Ramos (cell line): ENCODE results near the gene PARG.
"Not testable (repeated sequence)": the region's sequence is repeated elsewhere in the genome, so short reads cannot be mapped to it uniquely, and the experiment has no call there.

Experiments used
- in situ Hi-C: fragments of 300-500 bp; cut with MboI; formaldehyde crosslinking; loops from one replicate; pipeline ENCODE4 v1.14.3; 2022; ENCODE audit warnings: low sequenced_read_pairs; ENCODE audit not compliant: unreplicated experiment

The PARG gene

GRCh38 chr10:49833168-49833567, 108.7 kb downstream of the PARG start:
- in situ Hi-C loops: no loop called here

GRCh38 chr10:49831352-49832035, 110.3 kb downstream of the PARG start:
- in situ Hi-C loops: no loop called here

- in situ Hi-C loops: no loop called here
Observed at GRCh38 chr10:49830846-49831245, 111.0 kb downstream of the PARG start.

DNA sequence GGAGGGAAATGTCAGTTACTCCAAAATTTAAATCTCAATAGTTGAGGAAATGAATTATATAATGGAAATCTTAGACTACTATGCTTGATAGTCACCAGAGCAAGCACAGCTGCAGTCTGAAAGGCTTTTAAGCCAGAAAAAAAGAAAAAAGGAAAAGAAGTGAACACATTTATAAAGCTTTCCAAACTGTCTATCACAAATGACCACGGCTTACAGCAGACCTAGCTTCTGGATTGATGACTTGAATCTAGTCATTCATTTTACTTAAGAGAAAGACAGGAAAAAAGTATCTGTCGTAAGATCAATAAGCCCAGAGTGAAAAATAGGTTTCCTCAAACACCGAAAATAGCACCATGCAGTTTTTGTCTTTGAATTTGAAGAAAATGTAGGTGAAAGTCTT, 111.8 kb downstream of the PARG start:
- in situ Hi-C loops: no loop called here

- in situ Hi-C loops: no loop called here
Observed at GRCh38 chr10:49827297-49827696, 114.5 kb downstream of the PARG start.

- in situ Hi-C loops: no loop called here
Observed at GRCh38 chr10:49819234-49819958, 122.4 kb downstream of the PARG start.

DNA sequence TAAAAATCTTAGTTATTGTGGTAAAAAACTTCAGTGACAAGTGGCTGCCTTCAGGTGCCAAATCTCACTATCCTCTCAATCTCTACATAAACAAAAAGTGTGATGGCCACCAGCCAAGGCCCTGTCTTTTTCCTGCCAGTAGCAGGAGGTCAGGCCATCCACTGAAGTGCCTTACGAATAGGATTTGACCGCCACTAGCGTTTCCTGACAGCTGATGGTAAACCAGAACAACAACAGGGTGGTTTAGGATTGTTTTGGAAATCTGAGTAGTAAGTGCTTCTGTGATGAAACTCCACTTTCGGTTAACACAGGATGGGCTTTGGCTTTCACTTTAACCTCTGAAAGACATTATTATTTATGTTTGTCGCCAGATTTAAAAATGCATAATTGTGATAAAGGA, 124.0 kb downstream of the PARG start:
- in situ Hi-C loops: no loop called here

DNA sequence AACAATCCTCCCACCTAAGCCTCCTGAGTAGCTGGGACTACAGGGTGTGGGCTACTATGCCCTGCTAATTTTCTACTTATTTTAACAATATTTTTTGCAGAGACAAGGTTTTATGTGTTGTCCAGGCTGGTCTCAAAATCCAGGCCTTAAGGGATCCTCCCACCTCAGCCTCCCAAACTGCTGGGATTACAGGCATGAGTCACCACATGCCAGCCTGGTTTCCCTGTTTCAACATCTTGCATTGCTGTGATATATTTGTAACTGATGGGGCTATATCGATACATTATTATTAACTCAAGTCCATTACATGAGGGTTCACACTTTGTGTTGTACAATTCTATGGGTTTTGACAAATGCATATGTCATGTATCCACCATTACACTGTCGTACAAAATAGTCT, 137.8 kb downstream of the PARG start:
- in situ Hi-C loops: no loop called here

DNA sequence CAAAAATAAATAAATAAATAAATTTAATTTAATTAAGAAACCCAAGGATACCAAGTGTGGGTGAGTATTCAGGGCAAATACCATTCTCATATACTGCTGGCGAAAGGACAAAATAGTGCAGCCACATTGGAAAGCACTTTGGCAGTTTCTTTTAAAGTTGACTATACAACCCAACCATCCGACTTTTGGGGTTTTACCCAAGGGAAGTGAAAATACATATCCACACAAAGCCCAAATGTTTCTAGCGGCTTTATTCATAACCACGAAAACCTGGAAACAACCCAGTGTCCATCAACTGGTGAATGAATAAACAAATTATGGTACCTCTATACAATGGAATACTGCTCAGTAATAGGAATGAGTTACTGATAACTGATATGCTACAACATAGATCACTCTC, 143.6 kb downstream of the PARG start:
- in situ Hi-C loops: no loop called here

DNA sequence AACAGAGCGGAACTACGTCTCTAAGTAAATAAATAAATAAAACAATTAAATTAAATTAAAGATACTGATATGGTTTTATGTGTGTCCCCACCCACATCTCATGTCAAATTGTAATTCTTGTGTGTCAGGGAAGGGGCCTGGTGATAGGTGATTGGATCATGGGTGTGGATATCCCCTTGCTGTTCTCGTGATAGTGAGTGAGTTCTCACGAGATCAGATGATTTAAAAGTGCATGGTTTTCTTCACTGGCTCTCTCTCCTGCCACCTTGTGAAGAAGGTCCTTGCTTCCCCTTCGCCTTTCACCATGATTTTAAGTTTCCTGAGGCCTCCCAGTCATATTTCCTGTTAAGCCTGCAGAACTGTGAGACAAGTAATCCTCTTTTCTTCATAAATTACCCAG, 150.7 kb downstream of the PARG start:
- in situ Hi-C loops: no loop called here

DNA sequence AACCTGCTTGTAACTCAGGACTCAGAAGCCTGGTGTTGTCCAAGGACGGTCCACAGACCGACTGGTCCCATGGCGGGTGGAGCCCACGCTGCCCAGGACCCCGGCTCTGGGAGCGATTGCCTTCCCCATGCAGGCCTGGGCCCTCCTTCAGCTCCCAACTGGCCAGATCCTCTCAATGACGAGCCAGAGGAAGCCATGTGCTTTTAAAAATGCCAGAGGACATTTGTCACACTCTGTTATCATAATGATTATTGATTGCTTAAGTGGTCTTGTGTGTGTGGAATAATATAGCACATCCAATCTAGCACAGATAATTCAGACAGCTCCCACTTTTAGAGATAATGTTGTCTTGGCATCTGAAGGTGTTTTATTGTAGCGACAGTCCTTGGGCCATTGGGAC, 157.1 kb downstream of the PARG start:
- in situ Hi-C loops: no loop called here

- in situ Hi-C loops: no loop called here
Observed at GRCh38 chr10:49783645-49784044, 158.2 kb downstream of the PARG start.

DNA sequence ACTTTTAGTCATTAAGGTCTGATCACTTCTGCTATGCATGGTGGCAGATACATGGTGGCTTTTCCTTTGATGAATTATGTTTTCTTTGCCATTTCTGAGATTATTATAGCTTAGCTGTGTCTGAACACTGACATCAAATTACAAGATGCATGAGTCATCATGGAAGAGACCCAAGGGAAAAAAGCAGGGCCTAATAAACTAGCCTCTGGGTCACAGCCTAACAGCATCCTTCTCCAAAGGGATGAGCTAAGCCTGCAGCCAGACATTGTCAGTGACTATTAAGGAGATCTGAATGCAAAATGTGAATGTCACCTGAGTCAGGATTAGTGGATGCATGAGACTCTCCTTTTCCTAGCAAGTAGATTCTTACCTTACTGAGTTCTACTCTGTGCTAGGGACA, 160.6 kb downstream of the PARG start:
- in situ Hi-C loops: no loop called here

- in situ Hi-C loops: no loop called here
Observed at GRCh38 chr10:49778197-49778596, 163.6 kb downstream of the PARG start.

DNA sequence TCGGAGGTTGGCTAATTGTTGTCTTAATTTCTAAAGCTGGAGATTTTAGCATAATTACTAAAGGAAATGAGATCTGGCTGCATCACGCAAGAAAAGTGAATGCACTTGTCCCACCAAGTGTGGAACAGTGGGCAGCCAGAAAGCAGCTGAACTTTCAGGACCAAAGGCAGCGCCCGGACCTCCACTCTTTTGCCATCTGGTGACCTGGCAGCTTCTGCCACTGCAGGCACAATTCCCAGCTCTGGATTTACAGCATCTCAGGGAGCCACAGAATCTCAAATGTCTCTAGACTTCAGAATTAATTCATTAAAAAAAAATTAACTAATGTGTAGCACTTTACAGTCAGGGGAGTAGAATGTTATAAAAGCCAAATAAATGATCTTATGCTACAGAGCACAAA, 165.0 kb downstream of the PARG start:
- in situ Hi-C loops: no loop called here

DNA sequence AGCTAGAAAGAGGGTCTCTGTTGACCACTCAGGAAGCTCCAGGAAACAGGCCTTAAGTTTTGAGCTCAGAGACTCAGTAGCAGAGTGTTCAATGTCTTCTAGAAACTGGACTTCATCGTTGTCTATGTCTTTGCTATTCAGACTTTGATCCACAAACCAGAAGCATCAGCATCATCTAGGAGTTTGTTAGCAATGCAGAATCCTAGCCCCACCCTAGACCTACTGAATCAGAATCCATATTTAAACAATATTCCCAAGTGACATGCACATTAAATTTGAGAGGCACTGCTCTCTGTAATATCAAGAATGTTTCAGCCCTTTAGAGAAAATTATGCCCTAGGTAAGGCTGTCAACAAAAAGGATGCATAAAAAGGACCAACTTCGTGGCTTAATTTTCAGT, 166.8 kb downstream of the PARG start:
- in situ Hi-C loops: no loop called here

GRCh38 chr10:49772944-49773343, 168.9 kb downstream of the PARG start:
- in situ Hi-C loops: not testable (repeated sequence)

GRCh38 chr10:49771046-49771445, 170.8 kb downstream of the PARG start:
- in situ Hi-C loops: not testable (repeated sequence)

- in situ Hi-C loops: no loop called here
Observed at GRCh38 chr10:49769692-49770091, 172.1 kb downstream of the PARG start.

DNA sequence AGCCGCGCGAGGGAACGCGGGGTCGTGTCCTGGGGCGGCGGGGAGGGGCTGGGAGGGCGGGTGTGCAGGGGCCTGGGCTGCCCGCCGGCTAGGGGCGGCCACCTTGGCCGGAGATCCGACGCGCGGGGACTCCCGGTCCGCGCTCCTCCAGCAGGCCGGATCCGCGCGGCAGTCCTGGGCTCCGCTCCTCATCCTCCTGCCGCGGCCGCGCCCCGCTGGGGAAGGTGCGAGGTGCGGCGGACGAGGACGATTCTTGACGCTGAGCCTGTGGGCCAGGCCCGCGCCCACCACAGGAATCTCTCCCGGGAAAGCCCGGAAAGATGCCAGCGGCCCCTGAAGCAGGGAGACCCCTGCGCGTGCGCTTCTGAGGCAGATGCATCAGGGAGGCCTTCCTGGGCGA, 173.1 kb downstream of the PARG start:
- in situ Hi-C loops: no loop called here

GRCh38 chr10:49768329-49768728, 173.5 kb downstream of the PARG start:
- in situ Hi-C loops: no loop called here
